Activated CD8-positive, alpha-beta memory T cell treated with anti-CD3 and anti-CD28 coated beads for 48 hours (primary cell): ENCODE data around the gene CLIP4.

Experiments
- DNase-seq, 3 experiments: peaks; one replicate each; pipeline ENCODE4 v3.0.0-alpha.2; 2020; ENCODE audit warnings: low read depth in 2 of 3, low spot score in 2 of 3

CLIP4 gene

DNA sequence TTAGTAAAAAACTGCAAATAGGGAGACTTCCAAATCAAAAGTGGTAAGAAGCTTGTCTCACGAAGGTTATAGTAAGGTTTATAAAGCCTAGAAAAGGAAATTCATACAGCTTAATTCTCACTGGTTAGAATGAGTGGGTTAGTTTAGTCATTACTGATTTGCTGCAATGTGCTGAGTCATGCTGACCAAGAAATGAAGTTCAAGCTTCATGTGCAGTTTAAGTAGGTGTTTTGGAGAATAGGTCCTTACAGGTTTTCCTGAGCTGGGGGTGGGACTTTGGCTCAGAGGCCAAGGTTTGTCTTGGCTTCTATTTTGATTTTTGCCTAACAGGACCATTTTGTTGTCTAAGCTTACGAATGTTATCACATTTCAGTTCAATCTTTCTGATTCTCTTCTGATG, 15.1 kb downstream of the CLIP4 start:
- DNase-seq, result no peak

DNA sequence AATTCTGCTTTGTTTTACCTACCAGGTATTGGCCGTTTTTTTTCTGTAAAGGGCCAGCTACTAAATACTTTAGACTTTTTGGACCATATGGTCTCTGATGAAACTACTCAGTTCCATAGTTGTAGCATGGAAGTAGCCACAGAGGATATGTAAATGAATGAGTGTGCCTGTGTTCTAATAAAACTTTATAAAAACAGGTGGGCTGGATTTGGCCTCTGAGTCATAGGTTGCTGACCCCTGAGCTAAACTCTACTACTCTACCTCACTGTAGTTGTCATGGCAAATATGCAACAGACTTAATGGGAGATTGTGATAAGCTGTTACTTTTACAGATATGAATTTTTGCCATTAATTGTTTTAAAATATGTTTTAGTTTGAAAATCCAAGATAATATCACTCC, 19.7 kb downstream of the CLIP4 start:
- DNase-seq, result no peak

DNA sequence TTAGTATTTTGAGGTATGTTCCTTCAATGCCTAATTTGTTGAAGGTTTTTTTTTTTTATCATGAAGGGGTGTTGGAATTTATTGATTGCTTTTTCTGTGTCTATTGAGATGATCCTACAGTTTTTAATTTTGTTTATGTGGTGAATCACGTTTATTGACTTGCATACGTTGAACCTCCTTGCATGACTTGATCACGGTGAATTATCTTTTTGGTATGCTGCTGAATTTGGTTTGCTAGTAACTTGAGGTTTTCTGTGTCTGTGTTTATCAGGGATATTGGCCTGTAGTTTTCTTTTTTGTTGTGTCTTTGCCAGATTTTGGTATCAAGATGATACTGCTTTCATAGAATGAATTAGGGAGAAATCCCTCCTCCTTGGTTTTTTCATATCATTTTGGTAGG, 23.9 kb downstream of the CLIP4 start:
- DNase-seq, result no peak

DNA sequence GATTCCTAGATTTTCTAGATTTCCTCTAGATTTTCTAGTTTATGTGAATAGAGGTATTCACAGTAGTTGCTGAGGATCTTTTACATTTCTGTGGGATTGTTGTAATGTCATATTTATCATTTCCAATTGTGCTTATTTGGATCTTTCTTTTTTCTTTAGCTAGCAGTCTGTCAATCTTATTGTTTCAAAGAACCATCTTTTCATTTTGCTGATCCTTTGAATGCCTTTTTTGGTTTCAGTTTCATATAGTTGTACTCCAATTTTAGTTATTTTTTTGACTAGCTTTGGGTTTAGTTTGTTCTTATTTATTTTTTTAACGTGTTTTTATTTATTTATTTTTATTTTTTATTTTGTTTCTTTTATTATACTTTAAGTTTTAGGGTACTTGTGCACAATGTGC, 24.5 kb downstream of the CLIP4 start:
- no peak for DNase-seq

DNA sequence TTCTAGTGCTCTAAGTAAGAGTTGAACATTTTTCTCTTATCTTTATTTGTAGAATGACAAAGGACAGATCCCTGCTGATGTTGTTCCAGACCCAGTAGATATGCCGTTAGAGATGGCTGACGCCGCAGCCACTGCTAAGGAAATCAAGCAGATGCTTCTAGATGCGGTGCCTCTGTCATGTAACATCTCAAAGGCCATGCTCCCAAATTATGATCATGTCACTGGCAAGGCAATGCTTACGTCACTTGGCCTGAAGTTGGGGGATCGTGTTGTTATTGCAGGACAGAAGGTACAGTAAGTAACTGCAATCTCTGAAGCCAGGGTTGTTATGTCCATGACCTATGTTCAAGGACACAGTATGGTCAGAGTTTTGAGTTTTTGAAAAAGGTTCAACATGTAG, 28.4 kb downstream of the CLIP4 start:
- DNase-seq, result no peak

DNA sequence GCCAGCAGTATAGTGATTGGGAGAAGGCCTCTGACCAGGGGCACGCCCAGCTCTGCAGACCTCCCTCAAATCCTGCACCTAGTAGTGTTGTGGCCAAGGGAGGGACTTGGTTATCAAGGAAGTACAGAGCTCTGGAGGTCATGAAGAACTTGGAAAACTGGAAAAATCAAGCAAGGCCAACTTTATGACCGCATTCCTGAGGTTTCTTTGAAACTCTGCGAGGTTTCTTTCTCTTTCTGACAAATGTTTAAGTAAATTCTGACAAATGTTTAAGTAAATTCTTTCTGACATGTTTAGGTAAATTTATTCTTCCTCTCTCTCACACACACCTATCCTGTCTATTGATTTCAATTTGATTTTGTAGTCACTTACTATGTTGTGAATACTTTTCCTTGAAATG, 31.0 kb downstream of the CLIP4 start:
- no peak for DNase-seq

DNA sequence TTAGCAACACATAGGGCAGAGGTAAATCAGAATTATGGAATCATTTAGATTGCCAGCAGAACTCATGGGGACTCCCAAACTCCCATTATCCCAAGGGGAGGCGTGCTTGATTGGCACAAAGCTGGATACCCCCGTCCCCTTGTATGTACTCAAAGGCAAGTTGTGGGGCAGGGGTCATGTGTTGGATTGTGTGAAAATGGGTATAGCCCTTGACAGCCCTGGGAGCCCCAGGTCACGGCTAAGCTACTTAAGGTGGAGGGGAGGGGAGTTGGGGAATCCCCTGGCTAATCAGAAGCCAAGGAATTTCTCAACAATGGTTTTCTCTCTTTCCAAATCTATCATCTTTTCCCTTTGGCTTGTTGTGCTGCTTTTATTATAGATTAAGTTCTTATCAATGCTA, 32.7 kb downstream of the CLIP4 start:
- DNase-seq, result no peak

DNA sequence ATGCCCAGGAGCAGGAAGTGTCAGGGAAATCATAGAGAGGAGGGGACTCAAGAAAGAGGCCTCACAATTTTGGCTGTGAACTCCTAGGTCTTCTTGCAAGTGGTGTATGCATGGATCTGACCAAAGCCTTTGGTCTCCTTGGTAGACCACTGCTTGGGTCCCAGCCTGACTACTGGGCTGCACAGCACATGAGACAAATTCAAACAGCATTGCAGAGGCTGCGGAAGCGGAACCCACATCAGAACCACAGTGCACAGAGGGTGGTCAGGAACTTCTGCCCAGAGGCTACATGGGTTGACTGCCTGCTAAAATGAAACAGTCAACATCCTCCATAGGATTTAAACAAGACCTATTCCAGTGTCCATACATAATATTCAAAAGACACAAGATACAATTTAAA, 39.4 kb downstream of the CLIP4 start:
- DNase-seq, result no peak

DNA sequence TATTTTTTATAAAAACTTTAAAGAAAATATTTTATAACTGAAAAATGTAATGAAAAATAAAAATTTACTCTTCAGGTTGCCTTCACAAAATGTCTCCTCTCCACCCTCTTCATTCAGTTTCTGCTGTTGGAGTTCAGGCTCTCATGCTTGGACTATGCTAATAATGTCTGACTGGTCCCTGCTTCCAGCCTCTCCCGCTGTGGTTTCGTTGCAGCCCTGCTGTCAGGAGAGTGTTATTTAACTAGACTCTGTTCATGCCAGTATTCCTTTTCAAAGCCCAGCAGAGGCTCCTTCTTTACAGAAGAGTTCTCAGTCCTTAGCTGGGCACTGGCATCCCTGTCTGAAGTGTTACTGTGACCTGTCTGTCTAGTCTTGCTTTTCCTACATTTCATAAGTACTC, 40.4 kb downstream of the CLIP4 start:
- DNase-seq, result no peak

DNA sequence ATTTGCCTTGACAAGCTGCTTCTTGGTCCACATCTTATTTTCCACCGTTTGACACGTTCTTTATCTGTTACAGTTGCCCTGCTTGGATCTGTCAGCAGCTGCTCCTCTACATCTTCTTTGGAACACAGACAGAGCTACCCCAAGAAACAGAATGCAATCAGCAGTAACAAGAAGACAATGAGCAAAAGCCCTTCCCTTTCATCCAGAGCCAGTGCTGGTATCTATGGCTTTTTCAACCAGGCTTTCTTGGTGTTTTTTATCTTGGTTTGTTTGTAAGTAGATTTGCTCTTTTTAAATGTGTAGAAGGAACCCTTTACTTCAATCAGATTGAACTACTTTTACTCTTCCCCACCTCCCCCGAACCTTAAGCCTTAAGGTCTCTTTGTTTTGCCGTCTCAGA, 41.9 kb downstream of the CLIP4 start:
- DNase-seq, result no peak

DNA sequence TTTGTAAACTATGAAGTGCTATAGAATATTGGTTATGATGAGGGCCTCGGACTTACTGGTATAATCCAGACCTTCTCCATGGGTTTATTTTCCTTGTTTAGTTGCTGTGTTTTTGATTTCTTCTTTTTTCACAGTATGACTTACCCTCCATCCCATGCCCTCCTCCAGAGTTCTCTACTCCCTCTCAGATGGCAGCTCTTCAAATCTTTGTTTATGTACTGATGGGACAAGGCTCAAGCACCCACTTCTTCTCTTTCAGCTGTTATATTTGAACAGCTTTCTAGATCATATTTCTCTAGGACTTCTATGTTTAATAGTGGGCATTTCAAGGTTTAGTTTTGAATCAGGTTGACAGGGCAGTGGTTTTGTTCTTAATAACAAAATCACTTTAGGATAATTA, 43.9 kb downstream of the CLIP4 start:
- DNase-seq, result no peak

DNA sequence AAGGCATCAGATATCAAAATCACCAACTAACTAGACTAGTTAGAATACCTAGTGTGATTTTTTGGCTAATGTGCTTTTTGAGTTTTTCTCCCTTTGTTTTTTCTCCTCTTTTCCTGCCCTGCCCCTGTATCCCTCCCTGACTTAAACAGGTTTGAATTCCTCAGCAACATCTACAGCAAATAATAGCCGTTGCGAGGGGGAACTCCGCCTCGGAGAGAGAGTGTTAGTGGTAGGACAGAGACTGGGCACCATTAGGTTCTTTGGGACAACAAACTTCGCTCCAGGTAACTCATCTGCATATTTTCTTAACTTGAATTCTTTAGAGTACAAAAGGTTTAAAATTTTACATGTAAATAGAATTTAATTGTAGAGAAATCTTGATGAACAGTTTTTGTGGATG, 45.0 kb downstream of the CLIP4 start:
- DNase-seq, result no peak

DNA sequence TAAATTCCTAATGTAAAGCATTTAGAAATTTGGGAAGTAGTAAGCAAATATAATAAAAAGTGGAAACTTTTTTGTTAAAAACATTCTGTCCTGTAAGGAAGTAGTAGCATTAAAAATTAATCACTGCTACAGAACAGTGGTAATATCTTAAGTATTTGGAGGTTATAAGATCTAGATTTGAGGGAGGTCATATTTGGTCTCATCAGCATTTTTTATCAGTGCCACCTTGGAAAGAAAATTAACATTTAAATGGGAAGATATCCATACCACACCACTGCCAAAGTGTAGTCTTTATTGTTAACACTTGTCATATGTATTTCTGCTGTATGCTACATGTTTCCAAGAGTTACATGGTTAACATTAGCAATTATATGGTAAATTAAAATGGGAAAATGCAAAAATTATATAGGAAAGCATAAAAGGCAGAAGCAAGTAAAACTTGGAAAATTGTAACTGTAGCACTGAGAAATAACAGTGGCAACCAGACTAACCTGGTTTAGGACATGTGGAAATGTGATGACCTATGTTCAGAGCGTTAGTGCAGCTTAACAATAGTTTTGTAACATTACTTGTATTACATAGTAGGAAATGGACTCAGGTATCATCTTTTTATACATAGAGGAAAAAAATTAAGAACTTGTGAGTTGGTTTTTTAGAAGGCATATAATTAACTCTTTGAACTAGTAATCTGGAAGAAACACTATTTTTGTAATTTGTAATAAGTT, 47.2 kb downstream of the CLIP4 start:
- DNase-seq, result no peak

DNA sequence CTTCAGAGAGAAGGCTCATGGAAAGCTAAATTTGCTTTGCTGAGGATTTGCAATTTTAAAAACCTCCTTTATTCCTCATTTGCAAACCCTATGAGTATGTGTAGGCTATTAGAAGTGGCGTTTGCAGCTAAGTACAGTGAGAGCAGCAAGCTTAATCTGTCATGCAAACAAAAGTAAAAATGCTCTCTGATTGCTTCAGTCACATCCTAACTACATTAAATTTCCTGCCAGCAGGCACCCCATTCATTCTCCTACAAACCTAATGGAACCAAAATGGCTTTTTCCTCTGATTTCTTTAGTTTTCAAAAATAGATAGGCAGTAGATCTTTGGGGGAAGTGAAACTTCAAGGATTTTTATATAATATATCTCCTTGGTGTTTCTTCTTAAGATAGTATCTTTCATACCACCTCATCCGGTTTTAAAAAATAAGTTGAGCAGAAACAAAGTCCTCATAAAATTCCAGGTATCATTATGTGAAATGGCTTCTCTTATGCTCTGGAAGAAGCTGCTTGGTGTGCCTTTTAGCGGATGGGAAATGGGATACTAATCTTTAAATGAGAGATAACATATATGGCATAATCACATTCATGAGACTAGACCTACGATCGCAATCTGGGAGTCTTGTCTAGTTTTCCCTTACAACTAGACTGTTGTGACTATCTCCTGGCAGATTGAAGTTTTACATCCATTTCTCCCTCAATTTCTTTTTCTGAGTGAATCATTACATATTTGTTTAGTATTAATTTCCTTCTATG, 49.1 kb downstream of the CLIP4 start:
- DNase-seq, result no peak

DNA sequence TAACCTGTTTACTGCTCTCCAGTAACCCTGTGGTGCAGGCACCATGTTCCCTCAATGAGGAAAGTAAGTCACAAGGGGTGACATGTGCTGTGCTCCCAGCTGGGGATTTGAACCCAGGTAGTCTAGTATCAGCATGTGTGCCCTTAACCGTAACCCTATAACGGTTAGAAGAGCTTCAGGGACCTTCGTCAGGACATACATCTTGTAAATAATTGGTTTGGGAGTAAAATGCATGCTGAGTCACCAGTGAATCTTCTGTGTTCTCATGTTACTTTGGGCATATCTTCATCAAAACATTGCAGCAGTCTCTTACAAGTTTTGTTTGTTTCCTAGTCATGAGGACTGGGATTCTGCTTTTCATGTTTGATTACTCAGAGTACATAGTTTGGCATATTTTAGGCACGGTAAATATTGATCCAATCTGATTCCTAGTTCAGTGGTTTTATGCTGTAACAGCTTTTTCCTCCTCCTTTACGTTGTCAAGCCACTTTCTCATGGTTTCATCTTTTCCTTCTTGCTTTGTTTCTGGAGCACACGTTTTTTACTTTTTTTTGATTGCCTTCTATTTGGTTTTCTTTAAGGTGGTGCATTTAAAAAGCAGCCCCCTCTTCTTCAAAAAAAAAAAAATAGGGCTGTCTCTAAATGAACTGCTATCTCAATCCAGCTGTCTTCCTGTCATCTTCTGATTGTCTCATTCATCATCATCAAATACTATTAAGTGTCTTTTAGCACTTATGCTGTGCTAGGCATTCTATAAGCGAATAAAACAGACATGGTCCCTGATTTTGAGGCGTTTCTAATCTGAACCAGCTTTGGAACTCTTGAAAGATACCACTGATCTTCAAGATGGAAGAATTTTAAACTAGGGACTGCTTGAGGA, 50.4 kb downstream of the CLIP4 start:
- DNase-seq, result no peak

DNA sequence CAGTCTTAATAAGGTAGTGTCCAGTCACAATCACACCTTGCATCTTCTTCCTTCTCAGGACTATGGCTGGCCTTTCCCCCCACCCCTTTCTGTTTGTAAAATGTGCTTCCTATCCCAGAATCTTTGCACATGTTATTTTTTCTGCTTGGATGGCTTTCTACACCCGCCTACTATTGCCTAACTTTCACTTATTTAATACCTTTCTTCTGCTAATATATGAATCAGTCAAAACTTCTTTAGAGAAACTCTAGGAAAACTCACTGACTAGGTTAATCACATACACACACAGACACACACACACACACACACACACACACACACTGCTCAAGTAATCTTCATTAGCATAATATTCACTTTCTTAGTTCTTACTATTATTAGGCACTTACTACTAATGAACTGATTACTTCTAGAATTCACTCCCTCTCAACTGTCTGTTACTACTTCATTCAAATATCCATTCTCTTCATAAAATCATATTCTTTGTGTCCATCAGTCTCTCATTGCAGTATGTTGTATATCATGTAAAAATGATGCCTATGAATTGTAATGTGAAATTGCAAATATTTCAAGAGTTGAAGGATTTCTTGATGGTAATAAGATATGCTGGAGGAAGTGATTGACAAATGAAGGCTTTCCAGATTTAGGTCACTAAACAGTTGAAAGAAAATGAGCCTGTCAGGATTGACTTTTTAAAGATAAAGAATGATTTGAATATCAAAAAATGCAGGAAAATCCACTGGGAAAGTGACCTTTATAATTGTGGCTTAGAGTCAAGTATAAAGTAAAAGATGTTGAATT, 51.2 kb downstream of the CLIP4 start:
- DNase-seq, result no peak

DNA sequence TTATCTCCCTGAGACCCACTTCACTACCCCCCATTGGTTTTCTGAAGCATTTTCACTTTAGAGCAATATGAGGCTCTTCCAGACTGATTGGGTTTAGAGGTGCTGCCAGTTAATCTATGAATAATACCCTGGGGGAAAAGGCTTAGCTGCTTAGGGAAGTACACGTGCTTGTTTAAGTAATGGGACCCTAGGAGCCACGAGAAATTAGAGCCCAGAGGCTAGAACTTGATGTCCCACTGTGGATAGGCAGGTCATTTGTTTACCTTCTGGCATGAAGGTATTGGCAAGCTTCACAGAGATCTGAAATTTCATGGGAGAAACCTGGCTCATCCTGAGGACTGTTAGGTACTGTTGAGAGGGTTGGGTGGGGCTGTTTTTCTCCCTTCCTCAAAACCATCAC, 59.7 kb downstream of the CLIP4 start:
- no peak for DNase-seq

DNA sequence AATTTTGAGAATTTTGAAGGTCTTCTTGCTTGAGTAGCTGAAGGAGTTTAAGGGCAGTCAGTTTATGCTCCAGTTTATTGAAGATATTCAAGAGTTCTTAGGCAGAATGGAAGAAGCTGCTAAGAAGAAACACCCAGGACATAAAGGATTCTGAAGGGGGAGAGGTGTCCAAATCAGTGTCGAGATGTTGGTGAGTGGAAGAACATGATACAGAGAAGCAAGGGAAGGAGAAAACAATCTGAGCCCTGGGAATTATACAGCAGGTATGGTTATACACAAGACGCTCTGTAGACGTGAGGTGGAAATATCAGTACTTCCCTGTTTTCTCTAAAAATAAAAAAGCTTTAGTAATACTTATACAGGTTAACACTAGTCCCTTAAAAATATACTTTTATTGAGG, 60.1 kb downstream of the CLIP4 start:
- no peak for DNase-seq

DNA sequence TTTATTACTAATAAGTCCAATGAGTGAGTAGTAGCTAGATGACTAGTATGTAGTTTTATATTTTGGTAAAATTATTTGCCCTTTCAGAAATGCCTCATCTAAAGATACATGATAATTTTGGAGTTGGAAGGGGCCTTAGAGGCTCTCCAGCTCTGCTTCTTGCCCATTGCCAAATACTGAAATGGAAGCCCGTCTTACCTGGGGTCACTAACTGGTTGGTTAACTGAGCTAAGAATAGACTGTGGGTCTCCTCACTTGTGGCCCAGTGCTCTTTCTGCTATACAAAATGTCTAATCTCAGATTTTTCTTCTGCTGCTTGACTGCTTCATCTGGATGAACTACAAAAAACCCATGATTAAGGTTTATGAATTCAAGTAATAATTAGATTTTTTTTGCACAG, 67.1 kb downstream of the CLIP4 start:
- DNase-seq, result no peak

DNA sequence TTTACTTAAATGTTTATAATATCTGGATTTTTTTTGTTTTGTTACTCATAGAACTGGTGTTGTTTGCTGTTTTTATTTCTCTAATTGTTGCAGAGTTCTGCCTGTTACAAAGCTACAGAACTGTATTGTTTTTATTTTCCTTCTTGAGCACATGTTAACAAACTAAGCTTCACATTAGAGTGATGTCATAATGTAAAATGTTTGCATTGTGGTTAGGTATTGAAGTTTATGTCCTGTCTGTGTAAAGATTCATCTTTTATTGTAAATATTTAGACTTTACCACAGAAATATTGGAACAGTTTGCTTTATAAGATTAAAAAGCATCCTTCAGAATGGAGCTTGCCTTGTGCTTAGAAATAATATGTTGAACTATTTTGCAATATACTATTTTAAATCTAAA, 67.7 kb downstream of the CLIP4 start:
- DNase-seq, result no peak

DNA sequence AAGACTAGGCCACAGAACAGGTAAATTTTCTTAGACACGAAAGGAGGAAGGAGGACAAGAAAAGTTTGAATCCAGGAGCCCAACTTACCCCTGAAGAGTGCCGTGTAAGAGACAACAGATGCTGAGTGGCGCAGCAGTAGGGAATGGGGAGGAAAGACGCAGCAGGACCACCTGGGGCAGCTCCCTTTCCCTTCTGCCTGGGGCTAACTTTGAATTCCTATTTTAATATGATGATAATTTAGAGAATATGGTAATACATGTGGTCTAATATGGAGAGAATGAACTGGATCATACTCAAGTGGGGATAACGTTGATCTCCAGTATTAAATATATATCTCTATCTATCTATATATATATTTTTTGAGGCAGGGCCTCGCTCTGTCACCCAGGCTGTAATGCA, 69.3 kb downstream of the CLIP4 start:
- DNase-seq, result no peak
